ENCODE data around the gene CAMSAP3. TPM values are rescaled to one million over a fixed set of nuclear protein-coding genes. Genes with fewer than 3 reads are reported as not detected.

Gene CAMSAP3
- total RNA-seq, 1 experiment from 2014 or later = 16.6 TPM

GRCh38 chr19:7610491-7611240 is 15.0 kb downstream of the CAMSAP3 start:
- POLR2A ChIA-PET (ENCODE audit: unreplicated experiment) = no interaction called here

GRCh38 chr19:7611541-7612279 is 16.0 kb downstream of the CAMSAP3 start:
- BruUV-seq (replicated peaks) = no TSS peak
- POLR2A ChIA-PET (ENCODE audit: unreplicated experiment) = no interaction called here
- H3F3A ChIP-seq (ENCODE audit: low read length, unreplicated experiment) = no peaks in the 10 kb centered on the region
- H3K4me1 ChIP-seq (ENCODE audit: insufficient read depth, low read length) = no peaks in the 10 kb centered on the region
- DNase-seq (no peak), ATAC-seq (no peak)
- H3K27ac ChIP-seq (ENCODE audit: low read length) = no peak overlapping the region
- TF ChIP-seq CTCF (conservative IDR thresholded peaks at IDR 0.05; ENCODE audit: low read depth, low read length) = no peak
- TF ChIP-seq EZH2 (IDR thresholded peaks at IDR 0.05; ENCODE audit: low read length, unreplicated experiment) = no peak
- no peak for TF ChIP-seq EZH2phosphoT487 (IDR thresholded peaks at IDR 0.05; ENCODE audit: borderline replicate concordance, low read length)
- H3K9ac ChIP-seq (ENCODE audit: low read length) = no peak overlapping the region
- no peaks in the 10 kb centered on the region for H3K9me3 ChIP-seq (ENCODE audit: low read length)
- CTCF ChIA-PET = no interaction called here
- no peaks in the 10 kb centered on the region for H3K79me2 ChIP-seq (ENCODE audit: low read length)
- no peak overlapping the region for H3K4me3 ChIP-seq (ENCODE audit: low read length)
- peaks cover 4% of the 10 kb centered on the region; the same call in 1 of the 2 replicates for H3K36me3 ChIP-seq (ENCODE audit: low read depth, low read length)
- intact Hi-C loops (cut with micrococcal nuclease) = no loop called here
- no peaks in the 10 kb centered on the region for H3K9me2 ChIP-seq (replicated peaks; ENCODE audit: low read length)
- H4K20me1 ChIP-seq (ENCODE audit: low read length) = no peaks in the 10 kb centered on the region
- H3K4me2 ChIP-seq (ENCODE audit: low read length) = no peak overlapping the region
- H2AFZ ChIP-seq (ENCODE audit: low read length) = no peak overlapping the region
- no peaks in the 10 kb centered on the region for H3K27me3 ChIP-seq (ENCODE audit: low read length)

More at GRCh38 chr19:7610491-7611240, 15.0 kb downstream of the CAMSAP3 start:
- H3K4me2 ChIP-seq (ENCODE audit: low read length) = no peak overlapping the region
- H3K9ac ChIP-seq (ENCODE audit: low read length) = no peak overlapping the region
- no peaks in the 10 kb centered on the region for H3K9me3 ChIP-seq (ENCODE audit: low read length)
- no peaks in the 10 kb centered on the region for H3K4me1 ChIP-seq (ENCODE audit: insufficient read depth, low read length)
- no peaks in the 10 kb centered on the region for H4K20me1 ChIP-seq (ENCODE audit: low read length)
- ATAC-seq (no peak), DNase-seq (no peak)
- H3K4me3 ChIP-seq (ENCODE audit: low read length) = no peak overlapping the region
- intact Hi-C loops (cut with micrococcal nuclease) = no loop called here
- H3K27me3 ChIP-seq (ENCODE audit: low read length) = no peaks in the 10 kb centered on the region
- H3F3A ChIP-seq (ENCODE audit: low read length, unreplicated experiment) = no peaks in the 10 kb centered on the region
- H3K9me2 ChIP-seq (replicated peaks; ENCODE audit: low read length) = no peaks in the 10 kb centered on the region
- no peak overlapping the region for H3K27ac ChIP-seq (ENCODE audit: low read length)
- CTCF ChIA-PET = no interaction called here
- no peak overlapping the region for H2AFZ ChIP-seq (ENCODE audit: low read length)
- TF ChIP-seq EZH2 (IDR thresholded peaks at IDR 0.05; ENCODE audit: low read length, unreplicated experiment) (no peak), EZH2phosphoT487 (IDR thresholded peaks at IDR 0.05; ENCODE audit: borderline replicate concordance, low read length) (no peak), CTCF (conservative IDR thresholded peaks at IDR 0.05; ENCODE audit: low read depth, low read length) (no peak)
- H3K79me2 ChIP-seq (ENCODE audit: low read length) = no peaks in the 10 kb centered on the region
- H3K36me3 ChIP-seq (ENCODE audit: low read depth, low read length) = peaks cover 4% of the 10 kb centered on the region; the same call in 1 of the 2 replicates
- BruUV-seq (replicated peaks) = no TSS peak
